Mucosa of stomach (tissue), 1 donor: Measurements from ENCODE around the gene PFKFB4.
"Not testable (repeated sequence)": the region's sequence is repeated elsewhere in the genome, so short reads cannot be mapped to it uniquely, and the experiment has no call there.

ENCODE experiments used
- H3K27me3 ChIP-seq: one replicate; pipeline ENCODE4 v1.7.0; 2013; ENCODE audit warnings: mild to moderate bottlenecking, low read length; ENCODE audit not compliant: control insufficient read depth, insufficient read depth
- H3K36me3 ChIP-seq: one replicate; pipeline ENCODE4 v1.7.0; 2013; ENCODE audit warnings: low read length; ENCODE audit not compliant: control insufficient read depth, insufficient read depth
- H3K4me1 ChIP-seq: one replicate; pipeline ENCODE4 v1.7.0; 2013; ENCODE audit warnings: mild to moderate bottlenecking, low read length; ENCODE audit not compliant: control insufficient read depth, insufficient read depth
- H3K4me3 ChIP-seq: one replicate; pipeline ENCODE4 v1.7.0; 2013; ENCODE audit warnings: low read length
- H3K9ac ChIP-seq: one replicate; pipeline ENCODE4 v1.7.0; 2013; ENCODE audit warnings: mild to moderate bottlenecking, low read length, moderate library complexity
- H3K9me3 ChIP-seq: one replicate; pipeline ENCODE4 v1.7.0; 2013; ENCODE audit warnings: mild to moderate bottlenecking, low read length, moderate library complexity; ENCODE audit not compliant: control insufficient read depth
- donor health status: Pancreatic carcinoma.

The PFKFB4 gene

DNA sequence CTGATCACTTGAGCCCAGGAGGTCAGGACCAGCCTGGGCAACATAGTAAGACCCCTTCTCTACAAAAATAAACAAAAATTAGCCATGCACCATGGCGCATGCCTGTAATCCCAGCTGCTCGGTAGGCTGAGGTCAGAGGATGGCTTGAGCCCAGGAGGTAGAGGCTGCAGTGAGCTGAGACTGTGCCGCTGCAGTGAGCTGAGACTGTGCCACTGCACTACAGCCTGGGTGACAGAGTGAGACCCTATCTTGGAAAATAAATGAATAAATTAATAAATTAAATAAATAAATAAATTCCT, 63.5 kb downstream of the PFKFB4 start:
- no peaks in the 10 kb centered on the region for H3K27me3 ChIP-seq
- H3K4me1 ChIP-seq: no peaks in the 10 kb centered on the region
- H3K9me3 ChIP-seq: no peaks in the 10 kb centered on the region
- H3K9ac ChIP-seq: no peak overlapping the region
- no peak overlapping the region for H3K4me3 ChIP-seq
- H3K36me3 ChIP-seq: no peaks in the 10 kb centered on the region

DNA sequence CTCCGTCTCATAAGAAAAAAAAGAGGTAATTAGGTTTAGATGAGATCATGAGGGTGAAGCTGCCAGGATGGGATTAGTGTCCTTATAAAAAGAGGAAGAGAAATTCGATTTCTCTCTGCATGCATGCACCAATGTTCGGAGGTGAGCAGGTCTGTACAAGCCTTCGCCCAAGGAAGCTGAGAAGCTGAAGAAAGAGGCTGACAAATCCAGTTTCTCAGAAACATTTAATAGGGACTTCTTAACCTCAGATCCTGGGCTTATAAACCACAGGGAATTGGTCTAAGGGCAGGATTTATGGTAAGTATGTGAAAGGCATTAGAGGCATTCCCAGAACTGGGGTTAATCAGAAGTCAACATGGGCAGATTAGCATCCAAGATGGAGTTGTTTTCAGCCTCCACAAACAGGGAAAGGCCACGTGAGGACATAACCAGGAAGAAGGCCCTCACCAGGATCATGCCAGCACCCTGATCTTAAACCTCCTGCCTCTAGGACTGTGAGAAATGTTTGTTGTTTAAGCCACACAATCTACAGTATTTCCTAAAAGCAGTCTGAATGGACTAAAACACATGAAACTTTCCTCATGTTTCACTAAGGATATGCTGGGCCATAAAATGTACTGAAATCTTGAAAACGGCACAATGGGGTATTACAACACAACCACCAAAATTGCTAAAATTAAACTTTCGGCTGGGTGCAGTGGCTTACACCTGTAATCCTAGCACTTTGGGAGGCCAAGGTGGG, 64.0 kb downstream of the PFKFB4 start:
- no peak overlapping the region for H3K9ac ChIP-seq
- no peaks in the 10 kb centered on the region for H3K36me3 ChIP-seq
- H3K9me3 ChIP-seq: no peaks in the 10 kb centered on the region
- no peaks in the 10 kb centered on the region for H3K4me1 ChIP-seq
- no peak overlapping the region for H3K4me3 ChIP-seq
- H3K27me3 ChIP-seq: no peaks in the 10 kb centered on the region

DNA sequence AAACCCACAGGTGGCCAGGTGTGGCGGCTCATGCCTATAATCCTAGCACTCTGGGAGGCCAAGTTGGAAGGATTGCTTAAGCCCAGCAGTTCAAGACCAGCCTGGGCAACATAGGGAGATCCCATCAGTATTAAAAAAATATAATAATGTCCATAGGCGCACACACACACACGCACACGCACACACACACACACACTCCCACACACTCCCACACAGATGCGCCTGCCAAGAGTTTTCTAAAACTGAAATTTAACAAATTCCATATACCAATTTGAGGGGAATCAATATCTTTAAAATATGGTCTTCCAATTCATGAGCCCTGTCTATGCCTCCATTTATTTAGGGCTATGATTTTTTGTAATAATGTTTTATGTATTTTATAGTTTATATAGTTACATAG, 69.7 kb downstream of the PFKFB4 start:
- H3K9me3 ChIP-seq: no peaks in the 10 kb centered on the region
- no peak overlapping the region for H3K4me3 ChIP-seq
- no peaks in the 10 kb centered on the region for H3K27me3 ChIP-seq

DNA sequence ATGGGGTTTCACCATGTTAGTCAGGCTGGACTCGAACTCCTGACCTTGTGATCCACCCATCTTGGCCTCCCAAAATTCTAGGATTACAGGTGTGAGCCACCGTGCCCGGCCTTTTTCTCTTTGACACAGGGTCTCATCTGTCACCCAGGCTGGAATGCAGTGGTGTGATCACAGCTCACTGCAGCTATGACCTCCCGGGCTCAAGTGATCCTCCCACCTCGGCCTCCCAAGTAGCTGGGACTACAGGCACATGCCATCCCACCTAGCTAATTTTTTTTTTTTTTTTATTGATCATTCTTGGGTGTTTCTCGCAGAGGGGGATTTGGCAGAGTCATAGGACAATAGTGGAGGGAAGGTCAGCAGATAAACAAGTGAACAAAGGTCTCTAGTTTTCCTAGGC, 73.8 kb downstream of the PFKFB4 start:
- H3K4me1 ChIP-seq, H3K36me3 ChIP-seq, H3K4me3 ChIP-seq, H3K9me3 ChIP-seq, H3K9ac ChIP-seq, H3K27me3 ChIP-seq: not testable (repeated sequence)

More for the DNA sequence above, 69.7 kb downstream of the PFKFB4 start:
- H3K9ac ChIP-seq: no peak overlapping the region
- no peaks in the 10 kb centered on the region for H3K36me3 ChIP-seq
- no peaks in the 10 kb centered on the region for H3K4me1 ChIP-seq

DNA sequence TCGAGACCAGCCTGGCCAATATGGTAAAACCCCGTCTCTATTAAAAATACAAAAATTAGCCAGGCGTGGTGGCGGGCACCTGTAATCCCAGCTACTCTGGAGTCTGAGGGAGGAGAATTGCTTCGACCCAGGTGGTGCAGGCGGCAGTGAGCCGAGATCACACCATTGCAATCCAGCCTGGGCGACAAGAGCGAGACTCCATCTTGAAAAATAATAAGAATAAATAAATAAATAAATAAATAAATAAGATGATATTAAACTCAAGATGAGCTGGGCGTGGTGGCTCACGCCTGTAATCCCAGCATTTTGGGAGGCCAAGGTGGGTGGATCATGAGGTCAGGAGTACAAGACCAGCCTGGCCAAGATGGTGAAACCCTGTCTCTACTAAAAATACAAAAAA, 75.7 kb downstream of the PFKFB4 start:
- H3K9ac ChIP-seq, H3K4me1 ChIP-seq: not testable (repeated sequence)

DNA sequence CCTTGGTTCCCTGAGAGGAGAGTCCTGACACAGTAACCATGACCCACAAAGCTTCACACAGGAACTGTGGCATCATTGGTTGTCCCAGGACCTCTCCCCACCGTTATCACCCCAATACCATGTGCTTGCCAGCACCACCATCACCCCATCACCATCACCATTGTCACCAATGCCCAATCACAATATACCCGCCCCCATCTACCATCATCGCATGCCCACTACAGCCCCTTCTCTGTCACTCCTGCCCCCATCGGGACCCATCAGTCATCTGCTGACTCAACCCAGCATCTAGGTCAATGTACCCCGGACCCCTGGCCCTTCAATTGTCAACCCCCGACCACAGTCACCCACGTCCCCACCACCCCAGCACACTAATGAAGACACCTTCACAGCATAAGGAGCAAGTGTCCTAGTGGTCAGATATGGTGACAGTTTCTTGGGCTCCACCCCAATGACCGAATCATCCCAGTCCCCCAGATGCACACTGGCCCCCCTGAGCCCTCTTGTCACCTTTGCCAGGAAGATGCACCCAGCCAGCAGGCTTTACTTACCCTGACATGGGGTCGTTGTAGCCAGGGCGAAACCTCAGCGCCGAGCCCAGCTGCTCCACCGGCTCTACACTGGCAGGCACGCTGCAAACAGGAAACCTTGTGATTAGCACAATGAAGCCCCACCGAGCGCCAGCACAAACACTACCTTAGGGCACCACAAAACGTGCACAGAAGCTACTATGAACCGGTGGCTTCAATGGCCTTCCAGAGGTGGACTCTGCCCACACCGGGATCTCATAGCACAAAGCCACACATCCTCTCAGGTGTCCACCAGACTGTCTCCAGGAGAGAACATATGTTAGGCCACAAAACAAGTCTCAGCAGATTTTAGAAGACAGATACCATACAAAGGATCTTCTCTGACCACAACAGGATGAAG, 77.7 kb downstream of the PFKFB4 start:
- H3K4me1 ChIP-seq: no peaks in the 10 kb centered on the region
- no peak overlapping the region for H3K4me3 ChIP-seq
- no peak overlapping the region for H3K9ac ChIP-seq
- no peaks in the 10 kb centered on the region for H3K27me3 ChIP-seq
- H3K36me3 ChIP-seq: no peaks in the 10 kb centered on the region
- H3K9me3 ChIP-seq: no peaks in the 10 kb centered on the region

More for the DNA sequence above, 75.7 kb downstream of the PFKFB4 start:
- not testable (repeated sequence) for H3K4me3 ChIP-seq, H3K9me3 ChIP-seq, H3K36me3 ChIP-seq, H3K27me3 ChIP-seq

DNA sequence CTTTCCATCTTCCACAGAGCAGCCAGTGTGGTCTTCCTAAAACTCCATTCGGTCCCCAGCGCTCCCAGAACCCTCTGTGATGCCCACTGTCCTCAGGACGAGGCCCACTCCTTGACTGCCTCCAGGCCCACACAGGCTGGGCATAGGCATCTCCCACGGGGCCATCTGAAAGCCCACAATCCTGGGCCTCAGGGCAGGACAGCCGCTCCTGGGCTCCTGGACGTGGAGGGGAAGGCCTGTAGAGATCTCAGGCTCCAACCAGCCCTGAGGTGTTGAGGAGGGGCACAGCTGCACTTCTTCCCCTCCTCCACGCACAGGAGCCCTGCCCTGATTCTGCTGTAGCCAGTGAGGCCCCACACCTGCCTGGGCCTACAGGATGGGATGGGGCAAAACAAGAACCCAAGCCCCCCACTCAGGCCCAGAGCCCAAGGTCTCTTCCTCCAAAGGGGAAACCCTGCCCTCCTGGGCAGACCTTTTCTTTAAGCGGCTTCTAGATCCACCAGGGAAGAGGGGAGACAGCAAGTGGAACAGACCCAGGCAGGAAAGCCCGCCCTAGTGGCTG, 78.6 kb downstream of the PFKFB4 start:
- Histone ChIP-seq H3K9ac (no peak overlapping the region), H3K36me3 (no peaks in the 10 kb centered on the region), H3K4me3 (no peak overlapping the region), H3K27me3 (no peaks in the 10 kb centered on the region), H3K4me1 (peaks cover 7% of the 10 kb centered on the region), H3K9me3 (no peaks in the 10 kb centered on the region)

DNA sequence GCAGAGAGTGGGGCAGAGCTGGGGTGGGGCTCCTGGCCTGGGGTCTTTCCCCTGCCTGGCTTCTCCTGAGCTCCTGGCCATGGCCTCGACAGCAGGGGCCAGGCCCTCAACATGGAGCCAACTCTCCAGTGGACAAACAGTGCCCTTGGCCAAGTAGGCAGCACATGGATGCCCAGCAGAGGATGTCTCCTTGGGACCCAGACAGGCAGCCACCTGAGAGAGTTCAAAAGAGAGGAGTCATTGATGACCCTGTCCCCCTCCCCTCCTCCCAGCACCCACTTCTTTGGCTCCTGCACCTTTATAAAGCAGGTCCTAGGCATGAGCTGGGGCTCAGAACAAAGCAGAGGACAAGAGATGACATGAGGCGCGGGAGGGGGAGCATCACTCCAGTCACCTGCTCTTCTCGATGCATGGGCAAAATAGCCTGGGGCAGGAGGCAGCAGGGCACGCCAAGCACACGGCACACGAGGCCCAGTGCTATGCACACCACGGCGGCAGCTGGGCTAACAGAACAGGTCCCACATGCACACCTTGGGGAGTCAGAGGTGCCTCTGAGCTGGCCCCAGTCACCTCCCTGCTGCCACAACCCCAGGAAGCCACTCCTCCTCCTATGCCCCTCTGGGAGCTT, 80.1 kb downstream of the PFKFB4 start:
- no peaks in the 10 kb centered on the region for H3K9me3 ChIP-seq
- H3K36me3 ChIP-seq: no peaks in the 10 kb centered on the region
- H3K9ac ChIP-seq: no peak overlapping the region
- H3K27me3 ChIP-seq: no peaks in the 10 kb centered on the region
- no peak overlapping the region for H3K4me3 ChIP-seq
- peaks cover 13% of the 10 kb centered on the region for H3K4me1 ChIP-seq

DNA sequence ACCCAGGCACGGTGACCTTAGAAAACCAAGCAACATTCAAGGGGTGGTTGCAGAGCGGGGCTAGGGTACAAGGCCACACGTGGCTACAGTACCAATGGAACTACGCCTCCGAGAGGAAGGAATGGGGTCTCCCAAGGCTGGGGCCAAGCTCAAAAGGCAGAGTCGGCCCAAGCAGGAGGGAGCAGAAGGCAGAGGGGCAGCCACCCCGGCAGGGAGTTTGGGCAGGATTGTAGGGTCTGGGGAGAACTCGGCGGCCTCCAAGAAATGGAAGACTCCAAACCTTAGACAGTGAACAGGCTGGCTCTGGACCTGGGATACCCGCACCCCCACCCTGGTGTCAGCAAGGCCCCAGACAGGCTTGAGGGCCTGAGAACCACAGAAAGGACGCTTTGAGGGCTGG, 81.4 kb downstream of the PFKFB4 start:
- no peaks in the 10 kb centered on the region for H3K36me3 ChIP-seq
- no peak overlapping the region for H3K9ac ChIP-seq
- no peaks in the 10 kb centered on the region for H3K27me3 ChIP-seq
- H3K4me1 ChIP-seq: peaks cover 18% of the 10 kb centered on the region
- no peaks in the 10 kb centered on the region for H3K9me3 ChIP-seq
- no peak overlapping the region for H3K4me3 ChIP-seq

DNA sequence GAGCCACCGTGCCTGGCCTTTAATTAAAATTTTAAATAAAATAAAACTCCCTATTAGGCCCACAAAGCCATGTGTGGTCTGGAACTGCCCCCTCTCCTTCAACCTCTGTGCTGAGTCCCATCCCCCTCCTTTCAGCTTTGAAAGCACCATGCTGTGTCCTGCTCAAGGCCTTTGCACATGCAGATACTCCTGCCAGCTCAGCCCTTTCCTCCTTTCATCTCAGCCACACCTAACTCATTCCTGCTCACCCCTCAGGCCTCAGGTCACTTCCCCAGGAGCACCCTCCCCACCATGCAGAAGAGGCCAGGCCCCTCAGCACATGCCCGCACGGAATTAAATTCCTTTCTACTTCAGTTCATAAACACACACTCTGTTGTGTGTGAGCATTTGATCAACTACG, 82.0 kb downstream of the PFKFB4 start:
- Histone ChIP-seq H3K4me3 (no peak overlapping the region), H3K4me1 (peaks cover 23% of the 10 kb centered on the region), H3K27me3 (no peaks in the 10 kb centered on the region)

DNA sequence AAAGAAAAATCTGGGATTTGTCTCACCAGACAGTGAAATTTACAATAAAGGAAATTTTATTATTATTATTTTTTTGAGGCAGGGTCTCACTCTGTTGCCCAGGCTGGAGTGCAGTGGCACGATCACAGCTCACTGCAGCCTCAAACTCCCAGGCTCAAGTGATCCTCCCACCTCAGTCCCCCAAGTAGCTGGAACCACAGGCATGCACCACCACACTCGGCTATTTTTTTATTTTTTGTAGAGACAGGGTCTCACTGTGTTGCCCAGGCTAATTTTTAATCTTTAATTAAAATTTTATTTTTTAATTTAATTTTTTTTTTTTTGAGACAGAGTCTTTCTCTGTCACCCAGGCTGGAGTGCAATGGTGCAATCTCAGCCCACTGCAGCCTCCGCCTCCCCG, 82.6 kb downstream of the PFKFB4 start:
- not testable (repeated sequence) for H3K9ac ChIP-seq, H3K4me3 ChIP-seq, H3K27me3 ChIP-seq, H3K9me3 ChIP-seq, H3K36me3 ChIP-seq
- H3K4me1 ChIP-seq: peaks cover 28% of the 10 kb centered on the region

More for the DNA sequence above, 82.0 kb downstream of the PFKFB4 start:
- Histone ChIP-seq H3K9me3 (no peaks in the 10 kb centered on the region), H3K36me3 (no peaks in the 10 kb centered on the region), H3K9ac (no peak overlapping the region)

DNA sequence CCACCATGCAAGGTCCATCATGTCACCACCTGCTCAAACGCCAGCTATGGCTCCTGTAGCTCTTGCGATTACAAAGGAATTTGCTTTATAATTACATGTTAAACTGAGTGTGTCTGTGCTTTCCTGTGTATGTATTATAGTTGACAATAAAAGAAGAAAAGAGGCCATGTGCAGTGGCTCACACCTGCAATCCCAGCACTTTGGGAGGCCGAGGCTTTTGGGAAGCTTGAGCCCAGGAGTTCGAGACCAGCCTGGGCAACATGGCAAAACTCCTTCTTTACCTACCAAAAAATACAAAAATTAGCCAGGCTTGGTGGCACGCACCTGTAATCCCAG, 83.0 kb downstream of the PFKFB4 start:
- H3K4me3 ChIP-seq: peak overlapping the region; percentile 86
- H3K9ac ChIP-seq: peak overlapping the region; percentile 93
- no peaks in the 10 kb centered on the region for H3K36me3 ChIP-seq
- no peaks in the 10 kb centered on the region for H3K27me3 ChIP-seq
- peaks cover 28% of the 10 kb centered on the region for H3K4me1 ChIP-seq
- H3K9me3 ChIP-seq: no peaks in the 10 kb centered on the region
